Body of pancreas (tissue), 4 donors: ENCODE results near the gene DPH1. TPM values are rescaled to one million over a fixed set of nuclear protein-coding genes. Genes with fewer than 3 reads are reported as not detected.
A peak's percentile ranks its signal among the peaks of the same experiment; 100 is the strongest.

Experiments used
- ATAC-seq: fragments of 150-250 bp; one replicate; pipeline ENCODE4 v1.9.1; 2016
- DNase-seq, 4 donors: peaks; one replicate each; pipeline ENCODE4 v3.0.0-alpha.2; 2019
- H3K27ac ChIP-seq, 4 donors: fragments of 200-600 bp; sonication (generic); 1 replicate in 3 of 4; 2 replicates in 1 of 4; pipeline versions ENCODE4 v1.5.1 to v1.6.1; 2016 to 2019; ENCODE audit warnings: mild to moderate bottlenecking in 1 of 4, mixed read lengths in 1 of 4, moderate library complexity in 1 of 4
- H3K27me3 ChIP-seq, 2 donors: fragments of 200-600 bp; sonication (generic); one replicate each; pipeline ENCODE4 v1.6.0; 2016; ENCODE audit warnings: mild to moderate bottlenecking in 1 of 2
- H3K36me3 ChIP-seq, 2 donors: fragments of 200-600 bp; sonication (generic); replicated peaks in 1 of 2; 2 replicates each; pipeline ENCODE4 v1.5.1; 2016; ENCODE audit warnings: low read depth in 2 of 2; ENCODE audit not compliant: insufficient read depth in 1 of 2
- H3K4me1 ChIP-seq: fragments of 200-600 bp; sonication (generic); one replicate; pipeline ENCODE4 v1.6.0; 2016
- H3K4me3 ChIP-seq, 2 donors: fragments of 200-600 bp; sonication (generic); 1 replicate in 1 of 2; 2 replicates in 1 of 2; pipeline ENCODE4 v1.5.1; 2016 to 2019
- H3K9me3 ChIP-seq, 3 donors: fragments of 200-600 bp; sonication (generic); 1 replicate in 2 of 3; 2 replicates in 1 of 3; pipeline ENCODE4 v1.5.1; 2016
- CTCF ChIP-seq, 7 experiments: fragments of 450-650 bp in 4 of 7; fragments of 200-600 bp in 3 of 7; sonication (generic) in 3 of 7; IDR thresholded peaks; one replicate each; pipeline ENCODE4 v1.5.1; 2016 to 2019; ENCODE audit warnings: antibody characterized with exemption in 7 of 7
- POLR2A ChIP-seq, 3 donors: fragments of 450-650 bp; IDR thresholded peaks; one replicate each; pipeline ENCODE4 v1.6.1; 2016; ENCODE audit warnings: antibody characterized with exemption in 3 of 3, mild to moderate bottlenecking in 2 of 3
- WGBS, 2 donors: methylation state at CpG; one replicate each; pipeline ENCODE4 v1.1.5; 2017; 5-methylcytosine and 5-hydroxymethylcytosine counted together
- intact Hi-C: fragments of 100-400 bp; cut with DNase I; formaldehyde crosslinking; loops from one replicate; pipeline ENCODE4 v1.15.1; 2023
- total RNA-seq, 2 donors: library from RNA; depleted of rRNA; stranded (reverse); fragments of >200 nt; gene quantifications; one replicate each; pipeline ENCODE4 v1.1.0, GENCODE V29; 2016

DPH1 gene
- total RNA-seq, 2 donors from 2014 or later: 34.8 to 77.8 TPM

GRCh38 chr17:2061441-2061958 lies 31.5 kb downstream of the DPH1 start:
- Histone ChIP-seq H3K4me3 (no peak overlapping the region), H3K36me3 (peaks cover 0 to 8% of the 10 kb centered on the region in 2 donors), H3K4me1 (peaks cover 26% of the 10 kb centered on the region), H3K9me3 (no peaks in the 10 kb centered on the region), H3K27ac (peak overlapping the region in 2 of 4 donors; percentile 27 to 30), H3K27me3 (peaks cover 0 to 19% of the 10 kb centered on the region in 2 donors)
- intact Hi-C loops: no loop called here
- DNase-seq (peak in 1 of 4 donors; percentile 11), ATAC-seq (no peak)
- TF ChIP-seq CTCF (IDR thresholded peaks at IDR 0.05) (no peak), POLR2A (IDR thresholded peaks at IDR 0.05) (no peak)
- WGBS, 2 donors: 80 to 87% methylated on average over 12 to 17 of the region's 17 CpGs

GRCh38 chr17:2062571-2063183 lies 32.7 kb downstream of the DPH1 start:
- 70 to 78% methylated on average over 9 to 11 of the region's 11 CpGs for WGBS, 2 donors
- DNase-seq (no peak), ATAC-seq (no peak)
- Histone ChIP-seq H3K27me3 (peaks cover 0 to 7% of the 10 kb centered on the region in 2 donors), H3K4me3 (no peak overlapping the region), H3K9me3 (no peaks in the 10 kb centered on the region), H3K27ac (peak overlapping the region in 2 of 4 donors; percentile 7 to 20), H3K36me3 (peaks cover 0 to 8% of the 10 kb centered on the region in 2 donors), H3K4me1 (peaks cover 14% of the 10 kb centered on the region)
- TF ChIP-seq POLR2A (IDR thresholded peaks at IDR 0.05): no peak
- no peak for TF ChIP-seq CTCF (IDR thresholded peaks at IDR 0.05)
- intact Hi-C loops: no loop called here

- DNase-seq: no peak
- no peak for ATAC-seq
- intact Hi-C loops: no loop called here
- 79 to 88% methylated on average over 16 of the region's 16 CpGs for WGBS, 2 donors
- H3K27ac ChIP-seq: peak overlapping the region in 1 of 4 donors; percentile 47
- peaks cover 0 to 8% of the 10 kb centered on the region in 2 donors for H3K36me3 ChIP-seq
- no peak overlapping the region for H3K4me3 ChIP-seq
- no peaks in the 10 kb centered on the region for H3K27me3 ChIP-seq
- H3K4me1 ChIP-seq: peaks cover 6% of the 10 kb centered on the region
- TF ChIP-seq CTCF (IDR thresholded peaks at IDR 0.05) (no peak), POLR2A (IDR thresholded peaks at IDR 0.05) (no peak)
- H3K9me3 ChIP-seq: no peaks in the 10 kb centered on the region
These were observed 33.6 kb downstream of the DPH1 start for GRCh38 chr17:2063261-2064146.

GRCh38 chr17:2064147-2064489 lies 34.2 kb downstream of the DPH1 start:
- Histone ChIP-seq H3K4me3 (no peak overlapping the region), H3K9me3 (no peaks in the 10 kb centered on the region), H3K36me3 (peaks cover 0 to 8% of the 10 kb centered on the region in 2 donors), H3K27ac (peak overlapping the region in 1 of 4 donors; percentile 47), H3K27me3 (no peaks in the 10 kb centered on the region), H3K4me1 (no peaks in the 10 kb centered on the region)
- 61 to 68% methylated on average over 5 of the region's 5 CpGs for WGBS, 2 donors
- ATAC-seq (no peak), DNase-seq (no peak)
- intact Hi-C loops: no loop called here
- no peak for TF ChIP-seq CTCF (IDR thresholded peaks at IDR 0.05)
- no peak for TF ChIP-seq POLR2A (IDR thresholded peaks at IDR 0.05)
